Fibroblast of the aortic adventitia (primary cell): ENCODE results near the gene PCDHA8. TPM values are rescaled to one million over a fixed set of nuclear protein-coding genes. Genes with fewer than 3 reads are reported as not detected.
"Not testable (repeated sequence)": the region's sequence is repeated elsewhere in the genome, so short reads cannot be mapped to it uniquely, and the experiment has no call there.

Experiments
- DNase-seq: peaks from one replicate; pipeline ENCODE4 v3.0.0-alpha.2; 2010; ENCODE audit warnings: low read depth
- H3K4me3 ChIP-seq: 2 replicates; pipeline ENCODE4 v1.5.1; 2011; ENCODE audit warnings: low read depth, mild to moderate bottlenecking, control low read depth, low read length, moderate library complexity
- total RNA-seq: library from RNA; depleted of rRNA; stranded (reverse); fragments of >200 nt; gene quantifications from 2 replicates; pipeline ENCODE4 v1.2.3, GENCODE V29; 2012; ENCODE audit warnings: low replicate concordance
- TF ChIP-seq, protein P1 (sequence below): IDR thresholded peaks from 2 replicates; pipeline ENCODE4 v1.5.1; 2011; ENCODE audit warnings: mild to moderate bottlenecking, low read length, control low read depth, inconsistent platforms; ENCODE audit not compliant: insufficient read depth

The PCDHA8 gene
- total RNA-seq, 1 donor: 0.09 TPM

DNA sequence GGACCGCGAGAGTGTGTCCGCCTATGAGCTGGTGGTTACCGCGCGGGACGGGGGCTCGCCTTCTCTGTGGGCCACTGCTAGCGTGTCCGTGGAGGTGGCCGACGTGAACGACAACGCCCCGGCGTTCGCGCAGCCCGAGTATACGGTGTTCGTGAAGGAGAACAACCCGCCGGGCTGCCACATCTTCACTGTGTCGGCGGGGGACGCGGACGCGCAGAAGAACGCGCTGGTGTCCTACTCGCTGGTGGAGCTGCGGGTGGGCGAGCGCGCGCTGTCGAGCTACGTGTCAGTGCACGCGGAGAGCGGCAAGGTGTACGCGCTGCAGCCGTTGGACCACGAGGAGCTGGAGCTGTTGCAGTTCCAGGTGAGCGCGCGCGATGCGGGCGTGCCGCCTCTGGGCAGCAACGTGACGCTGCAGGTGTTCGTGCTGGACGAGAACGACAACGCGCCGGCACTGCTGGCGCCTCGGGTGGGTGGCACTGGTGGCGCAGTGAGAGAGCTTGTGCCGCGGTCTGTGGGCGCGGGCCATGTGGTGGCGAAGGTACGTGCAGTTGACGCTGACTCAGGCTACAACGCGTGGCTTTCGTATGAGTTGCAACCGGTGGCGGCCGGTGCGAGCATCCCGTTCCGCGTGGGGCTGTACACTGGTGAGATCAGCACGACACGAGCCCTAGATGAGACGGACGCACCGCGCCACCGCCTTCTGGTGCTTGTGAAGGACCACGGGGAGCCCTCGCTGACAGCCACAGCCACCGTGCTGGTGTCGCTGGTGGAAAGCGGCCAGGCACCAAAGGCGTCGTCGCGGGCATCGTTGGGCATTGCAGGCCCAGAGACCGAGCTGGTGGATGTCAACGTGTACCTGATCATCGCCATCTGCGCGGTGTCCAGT lies 5.1 kb upstream of the PCDHA8 start:
- H3K4me3 ChIP-seq: no peak overlapping the region
- DNase-seq: no peak
- TF ChIP-seq, protein P1, sequence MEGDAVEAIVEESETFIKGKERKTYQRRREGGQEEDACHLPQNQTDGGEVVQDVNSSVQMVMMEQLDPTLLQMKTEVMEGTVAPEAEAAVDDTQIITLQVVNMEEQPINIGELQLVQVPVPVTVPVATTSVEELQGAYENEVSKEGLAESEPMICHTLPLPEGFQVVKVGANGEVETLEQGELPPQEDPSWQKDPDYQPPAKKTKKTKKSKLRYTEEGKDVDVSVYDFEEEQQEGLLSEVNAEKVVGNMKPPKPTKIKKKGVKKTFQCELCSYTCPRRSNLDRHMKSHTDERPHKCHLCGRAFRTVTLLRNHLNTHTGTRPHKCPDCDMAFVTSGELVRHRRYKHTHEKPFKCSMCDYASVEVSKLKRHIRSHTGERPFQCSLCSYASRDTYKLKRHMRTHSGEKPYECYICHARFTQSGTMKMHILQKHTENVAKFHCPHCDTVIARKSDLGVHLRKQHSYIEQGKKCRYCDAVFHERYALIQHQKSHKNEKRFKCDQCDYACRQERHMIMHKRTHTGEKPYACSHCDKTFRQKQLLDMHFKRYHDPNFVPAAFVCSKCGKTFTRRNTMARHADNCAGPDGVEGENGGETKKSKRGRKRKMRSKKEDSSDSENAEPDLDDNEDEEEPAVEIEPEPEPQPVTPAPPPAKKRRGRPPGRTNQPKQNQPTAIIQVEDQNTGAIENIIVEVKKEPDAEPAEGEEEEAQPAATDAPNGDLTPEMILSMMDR: no peak

DNA sequence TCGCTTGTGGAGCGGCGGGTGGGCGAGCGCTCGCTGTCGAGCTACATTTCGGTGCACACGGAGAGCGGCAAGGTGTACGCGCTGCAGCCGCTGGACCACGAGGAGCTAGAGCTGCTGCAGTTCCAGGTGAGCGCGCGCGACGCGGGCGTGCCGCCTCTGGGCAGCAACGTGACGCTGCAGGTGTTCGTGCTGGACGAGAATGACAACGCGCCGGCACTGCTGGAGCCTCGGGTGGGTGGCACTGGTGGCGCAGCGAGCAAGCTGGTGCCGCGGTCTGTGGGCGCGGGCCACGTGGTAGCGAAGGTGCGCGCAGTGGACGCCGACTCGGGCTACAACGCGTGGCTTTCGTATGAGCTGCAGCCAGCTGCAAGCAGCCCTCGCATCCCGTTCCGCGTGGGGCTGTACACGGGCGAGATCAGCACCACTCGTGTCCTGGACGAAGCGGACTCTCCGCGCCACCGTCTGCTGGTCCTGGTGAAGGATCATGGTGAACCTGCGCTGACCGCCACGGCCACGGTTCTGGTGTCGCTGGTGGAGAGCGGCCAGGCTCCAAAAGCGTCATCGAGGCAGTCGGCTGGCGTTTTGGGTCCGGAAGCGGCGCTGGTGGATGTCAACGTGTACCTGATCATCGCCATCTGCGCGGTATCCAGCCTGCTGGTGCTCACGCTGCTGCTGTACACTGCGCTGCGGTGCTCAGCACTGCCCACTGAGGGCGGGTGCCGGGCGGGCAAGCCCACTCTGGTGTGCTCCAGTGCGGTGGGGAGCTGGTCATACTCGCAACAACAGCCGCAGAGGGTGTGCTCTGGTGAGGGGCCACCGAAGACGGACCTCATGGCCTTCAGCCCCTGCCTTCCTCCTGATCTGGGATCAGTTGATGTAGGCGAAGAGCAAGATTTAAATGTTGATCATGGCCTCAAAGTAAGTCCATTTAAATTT lies 2.1 kb downstream of the PCDHA8 start:
- no peak for DNase-seq
- TF ChIP-seq, protein P1: no peak
- no peak overlapping the region for H3K4me3 ChIP-seq

DNA sequence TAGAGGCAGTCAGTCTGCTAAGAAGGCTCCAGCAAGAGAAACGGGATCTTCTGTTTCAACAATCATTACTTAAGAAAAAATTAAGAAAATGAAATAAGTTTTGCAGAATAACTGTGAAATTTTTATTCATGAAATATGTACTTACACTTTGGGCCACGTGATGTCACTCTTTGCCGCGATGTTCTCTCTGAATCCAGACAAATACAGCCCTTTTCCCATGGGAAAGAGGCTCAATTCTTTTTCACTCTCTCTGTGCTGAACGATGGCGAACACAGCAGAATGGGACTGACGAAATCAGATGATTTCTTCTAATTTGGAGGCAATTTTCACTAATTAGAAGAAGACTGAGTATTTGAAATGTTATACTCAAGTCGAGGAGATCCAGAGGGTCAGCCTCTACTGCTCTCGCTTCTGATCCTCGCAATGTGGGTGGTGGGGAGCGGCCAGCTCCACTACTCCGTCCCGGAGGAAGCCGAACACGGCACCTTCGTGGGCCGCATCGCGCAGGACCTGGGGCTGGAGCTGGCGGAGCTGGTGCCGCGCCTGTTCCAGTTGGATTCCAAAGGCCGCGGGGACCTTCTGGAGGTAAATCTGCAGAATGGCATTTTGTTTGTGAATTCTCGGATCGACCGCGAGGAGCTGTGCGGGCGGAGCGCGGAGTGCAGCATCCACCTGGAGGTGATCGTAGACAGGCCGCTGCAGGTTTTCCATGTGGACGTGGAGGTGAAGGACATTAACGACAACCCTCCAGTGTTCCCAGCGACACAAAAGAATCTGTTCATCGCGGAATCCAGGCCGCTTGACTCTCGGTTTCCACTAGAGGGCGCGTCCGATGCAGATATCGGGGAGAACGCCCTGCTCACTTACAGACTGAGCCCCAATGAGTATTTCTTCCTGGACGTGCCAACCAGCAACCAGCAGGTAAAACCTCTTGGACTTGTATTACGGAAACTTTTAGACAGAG lies 7.4 kb downstream of the PCDHA8 start, which contains the start of gene PCDHA9:
TSS of gene PCDHA9 (plus strand) at position 244 of the 964 bp plus-strand sequence. CDS start at position 358, 114 bp downstream.
- DNase-seq: not testable (repeated sequence)

DNA sequence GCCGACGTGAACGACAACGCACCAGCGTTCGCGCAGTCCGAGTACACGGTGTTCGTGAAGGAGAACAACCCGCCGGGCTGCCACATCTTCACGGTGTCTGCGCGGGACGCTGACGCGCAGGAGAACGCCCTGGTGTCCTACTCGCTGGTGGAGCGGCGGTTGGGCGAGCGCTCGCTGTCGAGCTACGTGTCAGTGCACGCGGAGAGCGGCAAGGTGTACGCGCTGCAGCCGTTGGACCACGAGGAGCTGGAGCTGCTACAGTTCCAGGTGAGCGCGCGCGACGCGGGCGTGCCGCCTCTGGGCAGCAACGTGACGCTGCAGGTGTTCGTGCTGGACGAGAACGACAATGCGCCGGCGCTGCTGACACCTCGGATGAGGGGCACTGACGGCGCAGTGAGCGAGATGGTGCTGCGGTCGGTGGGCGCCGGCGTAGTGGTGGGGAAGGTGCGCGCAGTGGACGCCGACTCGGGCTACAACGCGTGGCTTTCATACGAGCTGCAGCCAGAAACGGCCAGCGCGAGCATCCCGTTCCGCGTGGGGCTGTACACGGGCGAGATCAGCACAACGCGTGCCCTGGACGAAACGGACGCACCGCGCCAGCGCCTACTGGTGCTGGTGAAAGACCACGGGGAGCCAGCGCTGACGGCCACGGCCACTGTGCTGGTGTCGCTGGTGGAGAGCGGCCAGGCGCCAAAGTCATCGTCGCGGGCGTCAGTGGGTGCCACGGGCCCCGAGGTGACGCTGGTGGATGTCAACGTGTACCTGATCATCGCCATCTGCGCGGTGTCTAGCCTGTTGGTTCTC lies 9.0 kb downstream of the PCDHA8 start:
- DNase-seq, H3K4me3 ChIP-seq: not testable (repeated sequence)

More for the DNA sequence above, 7.4 kb downstream of the PCDHA8 start, which contains the start of gene PCDHA9:
- not testable (repeated sequence) for H3K4me3 ChIP-seq

DNA sequence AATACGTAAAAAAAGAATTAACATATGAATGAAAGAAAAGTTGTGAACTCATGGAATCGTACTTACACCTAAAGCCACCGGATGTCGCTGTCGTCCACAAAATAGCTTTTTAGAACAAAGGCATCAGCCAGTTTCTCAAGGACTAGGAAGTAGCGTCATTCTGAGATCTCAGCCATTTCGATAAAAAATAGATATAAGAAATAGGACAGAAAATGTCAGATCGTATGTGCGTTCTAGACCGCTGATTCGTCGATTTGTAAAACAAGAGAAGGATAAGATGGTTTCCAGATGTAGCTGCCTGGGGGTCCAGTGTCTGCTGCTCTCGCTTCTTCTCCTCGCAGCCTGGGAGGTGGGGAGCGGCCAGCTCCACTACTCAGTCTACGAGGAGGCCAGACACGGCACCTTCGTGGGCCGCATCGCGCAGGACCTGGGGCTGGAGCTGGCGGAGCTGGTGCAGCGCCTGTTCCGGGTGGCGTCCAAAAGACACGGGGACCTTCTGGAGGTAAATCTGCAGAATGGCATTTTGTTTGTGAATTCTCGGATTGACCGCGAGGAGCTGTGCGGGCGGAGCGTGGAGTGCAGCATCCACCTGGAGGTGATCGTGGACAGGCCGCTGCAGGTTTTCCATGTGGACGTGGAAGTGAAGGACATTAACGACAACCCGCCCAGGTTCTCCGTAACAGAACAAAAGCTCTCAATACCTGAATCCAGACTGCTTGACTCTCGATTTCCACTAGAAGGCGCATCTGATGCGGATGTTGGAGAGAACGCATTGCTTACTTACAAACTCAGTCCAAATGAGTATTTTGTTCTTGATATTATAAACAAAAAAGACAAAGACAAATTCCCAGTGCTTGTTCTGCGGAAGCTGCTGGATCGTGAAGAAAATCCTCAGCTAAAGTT lies 15.0 kb downstream of the PCDHA8 start, which contains the start of gene PCDHA10:
TSS of gene PCDHA10 (plus strand) at position 126 of the 903 bp plus-strand sequence. CDS start at position 278, 152 bp downstream.
- TF ChIP-seq, protein P1: no peak
- H3K4me3 ChIP-seq: no peak within 1 kb of the TSS
- DNase-seq: peak; percentile 1

DNA sequence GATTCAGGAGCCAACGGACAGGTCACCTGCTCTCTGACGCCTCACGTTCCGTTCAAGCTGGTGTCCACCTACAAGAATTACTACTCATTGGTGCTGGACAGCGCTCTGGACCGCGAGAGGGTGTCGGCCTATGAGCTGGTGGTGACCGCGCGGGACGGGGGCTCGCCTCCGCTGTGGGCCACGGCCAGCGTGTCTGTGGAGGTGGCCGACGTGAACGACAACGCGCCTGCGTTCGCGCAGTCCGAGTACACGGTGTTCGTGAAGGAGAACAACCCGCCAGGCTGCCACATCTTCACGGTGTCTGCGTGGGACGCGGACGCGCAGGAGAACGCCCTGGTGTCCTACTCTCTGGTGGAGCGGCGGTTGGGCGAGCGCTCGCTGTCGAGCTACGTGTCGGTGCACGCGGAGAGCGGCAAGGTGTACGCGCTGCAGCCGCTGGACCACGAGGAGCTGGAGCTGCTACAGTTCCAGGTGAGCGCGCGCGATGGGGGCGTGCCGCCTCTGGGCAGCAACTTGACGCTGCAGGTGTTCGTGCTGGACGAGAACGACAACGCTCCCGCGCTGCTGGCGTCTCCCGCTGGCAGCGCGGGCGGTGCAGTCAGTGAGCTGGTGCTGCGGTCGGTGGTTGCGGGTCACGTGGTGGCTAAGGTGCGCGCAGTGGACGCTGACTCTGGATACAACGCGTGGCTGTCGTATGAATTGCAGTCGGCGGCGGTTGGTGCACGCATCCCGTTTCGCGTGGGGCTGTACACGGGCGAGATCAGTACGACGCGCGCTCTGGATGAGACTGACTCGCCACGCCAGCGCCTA lies 16.4 kb downstream of the PCDHA8 start:
- no peak for DNase-seq
- TF ChIP-seq, protein P1: no peak
- H3K4me3 ChIP-seq: no peak overlapping the region
